Heart right ventricle (tissue), 16 donors: ENCODE results near the gene GIPC2. TPM values are rescaled to one million over a fixed set of nuclear protein-coding genes. Genes with fewer than 3 reads are reported as not detected.

Source experiments
- ATAC-seq, 8 donors: fragments of 200-7000 bp; cut with Tn5 transposase; one replicate each; pipeline ENCODE4 v1.9.1; 2020; ENCODE audit warnings: mild to moderate bottlenecking in 8 of 8, moderate library complexity in 8 of 8, moderate number of reproducible peaks in 1 of 8
- DNase-seq, 2 donors: peaks; one replicate each; pipeline ENCODE4 v3.0.0-alpha.2; 2020
- H3K27ac ChIP-seq, 10 donors: fragments of 200-600 bp; sonication (generic) in 2 of 10; one replicate each; pipeline versions ENCODE4 v1.5.0 to v1.8.0; 2020 to 2022; ENCODE audit warnings: mild to moderate bottlenecking in 3 of 10
- H3K27me3 ChIP-seq, 7 donors: fragments of 200-600 bp; one replicate each; pipeline ENCODE4 v1.8.0; 2021 to 2022; ENCODE audit warnings: mild to moderate bottlenecking in 2 of 7
- H3K36me3 ChIP-seq, 9 donors: fragments of 200-600 bp; sonication (generic) in 1 of 9; one replicate each; pipeline versions ENCODE4 v1.5.0 to v1.8.0; 2020 to 2022; ENCODE audit warnings: mild to moderate bottlenecking in 2 of 9
- H3K4me1 ChIP-seq, 9 donors: fragments of 200-600 bp; sonication (generic) in 1 of 9; one replicate each; pipeline versions ENCODE4 v1.5.0 to v1.8.0; 2020 to 2022; ENCODE audit warnings: mild to moderate bottlenecking in 4 of 9
- H3K4me3 ChIP-seq, 10 donors: fragments of 200-600 bp; sonication (generic) in 2 of 10; one replicate each; pipeline versions ENCODE4 v1.5.0 to v1.8.0; 2020 to 2022; ENCODE audit warnings: mild to moderate bottlenecking in 7 of 10, moderate library complexity in 2 of 10
- H3K9me3 ChIP-seq, 11 donors: fragments of 200-600 bp in 10 of 11; sonication (generic) in 2 of 11; one replicate each; pipeline versions ENCODE4 v1.5.0 to v1.8.0; 2013 to 2022; ENCODE audit warnings: mild to moderate bottlenecking in 2 of 11, control low read depth in 1 of 11, moderate library complexity in 1 of 11
- CTCF ChIP-seq, 9 donors: fragments of 200-600 bp; sonication (generic) in 2 of 9; IDR thresholded peaks; one replicate each; pipeline versions ENCODE4 v1.5.0 to v1.8.0; 2021 to 2022; ENCODE audit warnings: antibody characterized with exemption in 9 of 9, mild to moderate bottlenecking in 5 of 9, moderate library complexity in 1 of 9
- WGBS, 2 donors: extraction: QIAGEN DNeasy Blood & Tissue Kit; methylation state at CpG; one replicate each; pipeline ENCODE4 v1.1.7; 2013; ENCODE audit warnings: inconsistent platforms in 1 of 2; 5-methylcytosine and 5-hydroxymethylcytosine counted together
- intact Hi-C, 10 donors: fragments of 100-400 bp; cut with DNase I; formaldehyde crosslinking; loops; one replicate each; pipeline versions ENCODE4 v1.11.1 to v1.14.2; 2022
- polyA plus RNA-seq, 2 donors: library from polyadenylated mRNA; stranded (reverse); fragments of 200-250 nt; gene quantifications; one replicate each; pipeline ENCODE4 v1.2.3, GENCODE V29; 2013
- total RNA-seq, 10 donors: library from RNA; stranded (reverse); fragmentation: NEBNext Ultra II Directional in 3 of 10; extraction: Animal tissue kit (Norgen Biotek cat#: 25700) in 3 of 10; gene quantifications; one replicate each; pipeline versions ENCODE4 v1.2.1 to v1.2.4, GENCODE V29; 2021 to 2023
- donor health status: Arrhythmogenic right ventricular cardiomyopathy.
- donor health status: ischemic (EF 13 %, LVEDD 7.1; RV severe dilation, severe dysfunction).
- donor health status: healthy with polysubstance abuse.
- donor health status: DM: no; HTN: yes; CAD: no.
- donor health status: DM: no; HTN: no; CAD: no.
- donor health status: ischemic (EF 25% LVEDD 6.9; RV normal size, moderate dysfunction).
- donor health status: ischemic (EF 25% LVEDD 5.7; RV mildly dilated, moderate dysfunction).
- donor health status: healthy.
- donor health status: DM: yes; HTN: yes; CAD: no.
- donor health status: Ischemic cardiomyopathy.
- donor health status: ischemic (EF 35%, LVEDD 5.7; RV mildly dilated, moderate dysfunction).
- donor health status: nonischemic (EF 11% LVEDD 7.7; RV severe dilation, severe dysfunction).
- donor health status: DM: yes; HTN: yes; CAD: no.
- donor health status: PGD.
- donor health status: ischemic (EF 29% LVEDD 5.4; RV normal size, mild dysfunction).
- donor health status: nonischemic (EF 23%, LVEDD 6.1; RV moderate dilation, normal function).

GIPC2 gene
- total and polyA plus RNA-seq, 12 donors: 1.3 to 7.4 (median 3.2) TPM

- H3K4me1 ChIP-seq: peaks cover 0 to 19% (median 3%) of the 10 kb centered on the region in 9 donors
- ATAC-seq: no peak
- H3K9me3 ChIP-seq: no peaks in the 10 kb centered on the region
- intact Hi-C loops: no loop called here
- no peak overlapping the region for H3K4me3 ChIP-seq
- no peak overlapping the region for H3K27ac ChIP-seq
- DNase-seq: no peak
- TF ChIP-seq CTCF (IDR thresholded peaks at IDR 0.05): no peak
- WGBS, 2 donors: 71 to 84% methylated on average over 2 of the region's 2 CpGs
- no peaks in the 10 kb centered on the region for H3K36me3 ChIP-seq
- no peaks in the 10 kb centered on the region for H3K27me3 ChIP-seq
Measured at GRCh38 chr1:78038071-78038470, 7.7 kb upstream of the GIPC2 start.

GRCh38 chr1:78038491-78038939 lies 7.3 kb upstream of the GIPC2 start:
- Histone ChIP-seq H3K9me3 (no peaks in the 10 kb centered on the region), H3K27ac (no peak overlapping the region), H3K4me3 (no peak overlapping the region), H3K4me1 (peaks cover 0 to 16% (median 0%) of the 10 kb centered on the region in 9 donors), H3K27me3 (no peaks in the 10 kb centered on the region), H3K36me3 (no peaks in the 10 kb centered on the region)
- TF ChIP-seq CTCF (IDR thresholded peaks at IDR 0.05): no peak
- intact Hi-C loops: no loop called here
- ATAC-seq: no peak
- DNase-seq: no peak

GRCh38 chr1:78040484-78041089 lies 5.2 kb upstream of the GIPC2 start:
- Histone ChIP-seq H3K27me3 (peaks cover 0 to 17% (median 0%) of the 10 kb centered on the region in 7 donors), H3K36me3 (no peaks in the 10 kb centered on the region), H3K27ac (no peak overlapping the region), H3K4me3 (no peak overlapping the region), H3K9me3 (no peaks in the 10 kb centered on the region), H3K4me1 (peaks cover 0 to 16% (median 9%) of the 10 kb centered on the region in 9 donors)
- 74 to 83% methylated on average over 3 of the region's 3 CpGs for WGBS, 2 donors
- TF ChIP-seq CTCF (IDR thresholded peaks at IDR 0.05): no peak
- intact Hi-C loops: loop anchor here in 4 of 10 donors (5.0 to 10.0 kb wide), 3 partner anchors 64 to 72 kb away; partner anchors contain the start of gene FUBP1 (in 1 of the 4)
- no peak for ATAC-seq
- DNase-seq: no peak

- no peaks in the 10 kb centered on the region for H3K9me3 ChIP-seq
- H3K27me3 ChIP-seq: peaks cover 0 to 38% (median 0%) of the 10 kb centered on the region in 7 donors
- no peak overlapping the region for H3K4me3 ChIP-seq
- 82 to 85% methylated on average over 3 of the region's 3 CpGs for WGBS, 2 donors
- DNase-seq: no peak
- ATAC-seq: no peak
- intact Hi-C loops: loop anchor here in 4 of 10 donors (5.0 to 10.0 kb wide), 3 partner anchors 61 to 69 kb away; partner anchors contain the start of gene FUBP1 (in 1 of the 4)
- H3K27ac ChIP-seq: no peak overlapping the region
- H3K36me3 ChIP-seq: no peaks in the 10 kb centered on the region
- TF ChIP-seq CTCF (IDR thresholded peaks at IDR 0.05): no peak
- peaks cover 0 to 43% (median 32%) of the 10 kb centered on the region in 9 donors for H3K4me1 ChIP-seq
Measured at GRCh38 chr1:78043436-78043835, 2.3 kb upstream of the GIPC2 start.
